HepG2 (cell line): ENCODE data around the gene CIB2. TPM values are rescaled to one million over a fixed set of nuclear protein-coding genes. Genes with fewer than 3 reads are reported as not detected.

ENCODE experiments used
- CBFB ChIP-seq: sonication (generic); formaldehyde crosslinking; IDR thresholded peaks from 2 replicates; pipeline ENCODE4 v1.4.0; 2020; ENCODE audit warnings: missing genetic modification reagents
- EHMT2 ChIP-seq: fragments of 200-600 bp; sonication (generic); IDR thresholded peaks from 2 replicates; pipeline ENCODE4 v1.7.0; 2017; ENCODE audit warnings: antibody characterized with exemption, low read depth, low read length, borderline replicate concordance
- ELF1 ChIP-seq: sonication (generic); formaldehyde crosslinking; IDR thresholded peaks from 2 replicates; pipeline ENCODE4 v1.4.0; 2020; ENCODE audit warnings: missing genetic modification reagents
- HCFC1 ChIP-seq: fragments of 150-350 bp; IDR thresholded peaks from 2 replicates; pipeline ENCODE4 v1.6.1; 2014; ENCODE audit warnings: low read depth, low read length
- KAT7 ChIP-seq: IDR thresholded peaks from 2 replicates; pipeline ENCODE4 v1.6.1; 2018; ENCODE audit warnings: borderline replicate concordance, missing compliant biosample characterization
- PHB2 ChIP-seq: fragments of 450-650 bp; IDR thresholded peaks from 2 replicates; pipeline ENCODE4 v1.6.1; 2018; ENCODE audit not compliant: partially characterized antibody
- ZFP82 ChIP-seq: sonication (generic); formaldehyde crosslinking; IDR thresholded peaks from 2 replicates; pipeline ENCODE4 v1.5.1; 2020; ENCODE audit warnings: mild to moderate bottlenecking, missing genetic modification reagents, borderline replicate concordance
- ZNF354B ChIP-seq: sonication (generic); formaldehyde crosslinking; IDR thresholded peaks from 2 replicates; pipeline ENCODE4 v1.8.0; 2022; ENCODE audit warnings: mild to moderate bottlenecking, missing genetic modification reagents
- ZNF383 ChIP-seq: sonication (generic); formaldehyde crosslinking; IDR thresholded peaks from 2 replicates; pipeline ENCODE4 v1.4.0; 2020; ENCODE audit warnings: missing genetic modification reagents, mild to moderate bottlenecking, borderline replicate concordance
- polyA plus RNA-seq, 8 experiments: library from polyadenylated mRNA; depleted of rRNA in 3 of 8; stranded (reverse) in 7 of 8; unstranded in 1 of 8; fragments of >200 nt; fragmentation: Illumina TruSeq in 4 of 8; extraction: Trizol in 4 of 8; gene quantifications; 2 replicates each; pipeline versions ENCODE4 v1.2.1 to v1.2.3, GENCODE V29; 2011 to 2016; ENCODE audit warnings: low read depth in 4 of 8, missing spikeins in 1 of 8, mixed read lengths in 1 of 8; ENCODE audit not compliant: insufficient read depth in 1 of 8
- total RNA-seq, 5 experiments: library from RNA; depleted of rRNA; stranded (reverse); fragments of >200 nt; fragmentation: Illumina TruSeq; extraction: Trizol; gene quantifications; 2 replicates each; pipeline ENCODE4 v1.2.3, GENCODE V29; 2016; ENCODE audit warnings: low read depth in 1 of 5
- TF ChIP-seq, protein P1 (sequence below): sonication (generic); formaldehyde crosslinking; IDR thresholded peaks from 2 replicates; pipeline ENCODE4 v1.5.0; 2020; ENCODE audit warnings: mild to moderate bottlenecking, missing genetic modification reagents, borderline replicate concordance
- TF ChIP-seq, protein P2 (sequence below): IDR thresholded peaks from 2 replicates; pipeline ENCODE4 v1.6.1; 2018; ENCODE audit warnings: missing genetic modification reagents
- TF ChIP-seq, protein P3 (sequence below): sonication (generic); formaldehyde crosslinking; IDR thresholded peaks from 2 replicates; pipeline ENCODE4 v1.4.0; 2020; ENCODE audit warnings: missing genetic modification reagents
- TF ChIP-seq, protein P4 (sequence below): sonication (generic); formaldehyde crosslinking; IDR thresholded peaks from 2 replicates; pipeline ENCODE4 v1.5.1; 2020; ENCODE audit warnings: missing genetic modification reagents, mild to moderate bottlenecking, borderline replicate concordance
- TF ChIP-seq, protein P5 (sequence below): sonication (generic); formaldehyde crosslinking; IDR thresholded peaks from 2 replicates; pipeline ENCODE4 v1.8.1; 2023; ENCODE audit warnings: mild to moderate bottlenecking, moderate library complexity, missing genetic modification reagents
- TF ChIP-seq, protein P6 (sequence below): sonication (generic); formaldehyde crosslinking; IDR thresholded peaks from 2 replicates; pipeline ENCODE4 v1.8.1; 2023; ENCODE audit warnings: mild to moderate bottlenecking, inconsistent platforms, moderate library complexity, missing genetic modification reagents, borderline replicate concordance
- TF ChIP-seq, protein P7 (sequence below): sonication (generic); formaldehyde crosslinking; IDR thresholded peaks from 2 replicates; pipeline ENCODE4 v1.4.0; 2020; ENCODE audit warnings: low read depth, mild to moderate bottlenecking, missing genetic modification reagents

Gene CIB2
- total and polyA plus RNA-seq, 2 of the 13 experiments (the other 11 are each of a cell fraction or from before 2014, with no cell fraction given), result 1.4 to 1.5 TPM

DNA sequence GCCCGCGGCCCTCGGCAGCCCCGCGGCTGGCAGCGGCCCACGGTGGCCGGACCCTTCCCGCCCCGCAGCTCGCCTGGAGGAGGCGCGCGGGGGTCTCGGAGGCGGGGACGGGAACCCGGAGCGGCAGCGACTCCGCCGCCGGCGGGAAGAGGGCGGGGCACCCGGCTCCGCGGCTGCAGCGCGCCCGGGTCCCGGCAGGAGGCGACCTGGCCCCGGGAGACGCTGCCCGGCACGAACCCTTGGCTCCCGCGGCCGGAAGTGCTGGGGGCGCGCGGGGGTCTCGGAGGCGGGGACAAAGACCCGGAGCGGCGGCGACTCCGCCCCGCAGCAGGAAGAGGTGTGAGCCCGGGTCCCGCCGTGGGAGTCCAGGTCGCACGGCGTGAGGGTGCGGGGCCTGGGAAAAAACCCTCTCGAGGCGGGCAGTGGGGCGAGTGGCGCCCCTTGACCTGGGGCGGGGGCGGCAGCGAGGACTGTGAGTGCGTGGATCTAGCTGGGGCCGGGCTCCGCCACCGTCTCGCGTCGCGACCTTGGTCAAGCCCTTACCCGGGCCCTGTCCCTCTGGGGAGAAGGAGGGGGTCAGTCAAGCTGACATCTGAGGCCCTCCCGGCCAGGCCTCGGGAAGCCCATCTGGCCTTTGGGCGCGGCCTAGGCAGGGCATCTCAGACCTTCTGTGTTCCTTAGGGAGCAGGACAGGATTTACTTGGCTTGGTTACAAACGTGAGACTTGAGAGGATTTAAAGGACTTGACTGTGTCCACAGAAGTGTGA, at the start of gene CIB2 (continued):
- TF ChIP-seq, protein P1, sequence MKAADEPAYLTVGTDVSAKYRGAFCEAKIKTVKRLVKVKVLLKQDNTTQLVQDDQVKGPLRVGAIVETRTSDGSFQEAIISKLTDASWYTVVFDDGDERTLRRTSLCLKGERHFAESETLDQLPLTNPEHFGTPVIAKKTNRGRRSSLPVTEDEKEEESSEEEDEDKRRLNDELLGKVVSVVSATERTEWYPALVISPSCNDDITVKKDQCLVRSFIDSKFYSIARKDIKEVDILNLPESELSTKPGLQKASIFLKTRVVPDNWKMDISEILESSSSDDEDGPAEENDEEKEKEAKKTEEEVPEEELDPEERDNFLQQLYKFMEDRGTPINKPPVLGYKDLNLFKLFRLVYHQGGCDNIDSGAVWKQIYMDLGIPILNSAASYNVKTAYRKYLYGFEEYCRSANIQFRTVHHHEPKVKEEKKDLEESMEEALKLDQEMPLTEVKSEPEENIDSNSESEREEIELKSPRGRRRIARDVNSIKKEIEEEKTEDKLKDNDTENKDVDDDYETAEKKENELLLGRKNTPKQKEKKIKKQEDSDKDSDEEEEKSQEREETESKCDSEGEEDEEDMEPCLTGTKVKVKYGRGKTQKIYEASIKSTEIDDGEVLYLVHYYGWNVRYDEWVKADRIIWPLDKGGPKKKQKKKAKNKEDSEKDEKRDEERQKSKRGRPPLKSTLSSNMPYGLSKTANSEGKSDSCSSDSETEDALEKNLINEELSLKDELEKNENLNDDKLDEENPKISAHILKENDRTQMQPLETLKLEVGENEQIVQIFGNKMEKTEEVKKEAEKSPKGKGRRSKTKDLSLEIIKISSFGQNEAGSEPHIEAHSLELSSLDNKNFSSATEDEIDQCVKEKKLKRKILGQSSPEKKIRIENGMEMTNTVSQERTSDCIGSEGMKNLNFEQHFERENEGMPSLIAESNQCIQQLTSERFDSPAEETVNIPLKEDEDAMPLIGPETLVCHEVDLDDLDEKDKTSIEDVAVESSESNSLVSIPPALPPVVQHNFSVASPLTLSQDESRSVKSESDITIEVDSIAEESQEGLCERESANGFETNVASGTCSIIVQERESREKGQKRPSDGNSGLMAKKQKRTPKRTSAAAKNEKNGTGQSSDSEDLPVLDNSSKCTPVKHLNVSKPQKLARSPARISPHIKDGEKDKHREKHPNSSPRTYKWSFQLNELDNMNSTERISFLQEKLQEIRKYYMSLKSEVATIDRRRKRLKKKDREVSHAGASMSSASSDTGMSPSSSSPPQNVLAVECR (CRISPR knock-in tag), result peak; percentile 71; the same call in 1 of the 2 replicates
- no peak; the same call in 1 of the 2 replicates for TF ChIP-seq ZFP82
- TF ChIP-seq, protein P2, sequence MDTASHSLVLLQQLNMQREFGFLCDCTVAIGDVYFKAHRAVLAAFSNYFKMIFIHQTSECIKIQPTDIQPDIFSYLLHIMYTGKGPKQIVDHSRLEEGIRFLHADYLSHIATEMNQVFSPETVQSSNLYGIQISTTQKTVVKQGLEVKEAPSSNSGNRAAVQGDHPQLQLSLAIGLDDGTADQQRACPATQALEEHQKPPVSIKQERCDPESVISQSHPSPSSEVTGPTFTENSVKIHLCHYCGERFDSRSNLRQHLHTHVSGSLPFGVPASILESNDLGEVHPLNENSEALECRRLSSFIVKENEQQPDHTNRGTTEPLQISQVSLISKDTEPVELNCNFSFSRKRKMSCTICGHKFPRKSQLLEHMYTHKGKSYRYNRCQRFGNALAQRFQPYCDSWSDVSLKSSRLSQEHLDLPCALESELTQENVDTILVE (CRISPR knock-in tag), result no peak; the same call in 1 of the 2 replicates
- TF ChIP-seq EHMT2, result no peak
- peak; percentile 38; the same call in 1 of the 2 replicates for TF ChIP-seq KAT7 (CRISPR knock-in tag)
- TF ChIP-seq, protein P3, sequence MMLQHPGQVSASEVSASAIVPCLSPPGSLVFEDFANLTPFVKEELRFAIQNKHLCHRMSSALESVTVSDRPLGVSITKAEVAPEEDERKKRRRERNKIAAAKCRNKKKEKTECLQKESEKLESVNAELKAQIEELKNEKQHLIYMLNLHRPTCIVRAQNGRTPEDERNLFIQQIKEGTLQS (CRISPR knock-in tag), result peak; percentile 10; the same call in 1 of the 2 replicates
- TF ChIP-seq, protein P4, sequence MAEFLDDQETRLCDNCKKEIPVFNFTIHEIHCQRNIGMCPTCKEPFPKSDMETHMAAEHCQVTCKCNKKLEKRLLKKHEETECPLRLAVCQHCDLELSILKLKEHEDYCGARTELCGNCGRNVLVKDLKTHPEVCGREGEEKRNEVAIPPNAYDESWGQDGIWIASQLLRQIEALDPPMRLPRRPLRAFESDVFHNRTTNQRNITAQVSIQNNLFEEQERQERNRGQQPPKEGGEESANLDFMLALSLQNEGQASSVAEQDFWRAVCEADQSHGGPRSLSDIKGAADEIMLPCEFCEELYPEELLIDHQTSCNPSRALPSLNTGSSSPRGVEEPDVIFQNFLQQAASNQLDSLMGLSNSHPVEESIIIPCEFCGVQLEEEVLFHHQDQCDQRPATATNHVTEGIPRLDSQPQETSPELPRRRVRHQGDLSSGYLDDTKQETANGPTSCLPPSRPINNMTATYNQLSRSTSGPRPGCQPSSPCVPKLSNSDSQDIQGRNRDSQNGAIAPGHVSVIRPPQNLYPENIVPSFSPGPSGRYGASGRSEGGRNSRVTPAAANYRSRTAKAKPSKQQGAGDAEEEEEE (CRISPR knock-in tag), result no peak
- TF ChIP-seq, protein P5, sequence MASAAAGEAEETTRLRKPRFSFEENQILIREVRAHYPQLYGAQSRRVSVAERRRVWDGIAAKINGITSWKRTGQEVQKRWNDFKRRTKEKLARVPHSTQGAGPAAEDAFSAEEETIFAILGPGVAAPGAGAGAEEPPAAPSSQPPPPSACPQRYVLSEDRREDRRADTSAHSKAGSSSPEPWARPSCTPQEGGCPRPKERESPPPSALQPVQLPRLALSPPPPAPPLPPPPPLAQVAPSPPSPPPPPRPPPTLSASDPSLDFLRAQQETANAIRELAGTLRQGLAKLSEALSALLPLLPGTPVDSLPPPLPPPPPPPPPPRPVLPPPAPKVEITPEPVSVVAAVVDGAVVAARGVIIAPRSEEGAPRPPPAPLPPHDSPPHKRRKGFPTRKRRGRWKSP (CRISPR knock-in tag), result no peak
- TF ChIP-seq PHB2, result no peak
- no peak for TF ChIP-seq CBFB (CRISPR knock-in tag)
- TF ChIP-seq, protein P6, sequence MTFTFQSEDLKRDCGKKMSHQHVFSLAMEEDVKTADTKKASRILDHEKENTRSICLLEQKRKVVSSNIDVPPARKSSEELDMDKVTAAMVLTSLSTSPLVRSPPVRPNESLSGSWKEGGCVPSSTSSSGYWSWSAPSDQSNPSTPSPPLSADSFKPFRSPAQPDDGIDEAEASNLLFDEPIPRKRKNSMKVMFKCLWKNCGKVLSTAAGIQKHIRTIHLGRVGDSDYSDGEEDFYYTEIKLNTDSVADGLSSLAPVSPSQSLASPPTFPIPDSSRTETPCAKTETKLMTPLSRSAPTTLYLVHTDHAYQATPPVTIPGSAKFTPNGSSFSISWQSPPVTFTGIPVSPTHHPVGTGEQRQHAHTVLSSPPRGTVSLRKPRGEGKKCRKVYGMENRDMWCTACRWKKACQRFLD (CRISPR knock-in tag), result 0 out of 2 replicates have a peak, but pooled peaks have one; percentile 59
- TF ChIP-seq, protein P7, sequence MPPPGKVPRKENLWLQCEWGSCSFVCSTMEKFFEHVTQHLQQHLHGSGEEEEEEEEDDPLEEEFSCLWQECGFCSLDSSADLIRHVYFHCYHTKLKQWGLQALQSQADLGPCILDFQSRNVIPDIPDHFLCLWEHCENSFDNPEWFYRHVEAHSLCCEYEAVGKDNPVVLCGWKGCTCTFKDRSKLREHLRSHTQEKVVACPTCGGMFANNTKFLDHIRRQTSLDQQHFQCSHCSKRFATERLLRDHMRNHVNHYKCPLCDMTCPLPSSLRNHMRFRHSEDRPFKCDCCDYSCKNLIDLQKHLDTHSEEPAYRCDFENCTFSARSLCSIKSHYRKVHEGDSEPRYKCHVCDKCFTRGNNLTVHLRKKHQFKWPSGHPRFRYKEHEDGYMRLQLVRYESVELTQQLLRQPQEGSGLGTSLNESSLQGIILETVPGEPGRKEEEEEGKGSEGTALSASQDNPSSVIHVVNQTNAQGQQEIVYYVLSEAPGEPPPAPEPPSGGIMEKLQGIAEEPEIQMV (CRISPR knock-in tag), result no peak
- 0 out of 2 replicates have a peak, but pooled peaks have one; percentile 66 for TF ChIP-seq ZNF354B (CRISPR knock-in tag)
- peak; percentile 68 for TF ChIP-seq ELF1 (CRISPR knock-in tag)
- no peak for TF ChIP-seq HCFC1
- no peak for TF ChIP-seq ZNF383
